ENCODE results near the gene RBMS3. TPM values are rescaled to one million over a fixed set of nuclear protein-coding genes. Genes with fewer than 3 reads are reported as not detected.

RBMS3 gene
- total RNA-seq, 1 experiment from 2014 or later = 74.2 TPM

DNA sequence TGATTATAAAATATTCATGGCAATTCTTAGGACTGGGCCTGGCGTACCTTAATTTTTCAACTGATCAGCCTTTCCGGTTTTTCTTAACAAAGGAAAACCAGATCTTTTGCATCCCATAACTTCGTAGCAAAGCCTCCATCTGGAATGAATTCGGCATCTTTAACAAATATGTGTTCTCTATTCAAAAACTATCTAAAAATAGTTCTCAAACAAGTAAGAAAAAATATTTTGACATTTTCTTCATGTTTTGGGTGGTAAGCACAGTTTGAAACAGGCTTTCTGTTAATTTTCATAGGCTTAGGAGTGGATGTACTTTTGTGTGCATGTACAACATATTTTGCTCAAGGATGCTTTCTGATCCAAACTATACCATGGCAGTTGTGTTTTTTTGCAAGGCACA lies 55.1 kb downstream of the RBMS3 start:
- intact Hi-C loops (cut with micrococcal nuclease) = loop anchor here (2.0 to 5.0 kb wide), 2 partner anchors 45 to 54 kb away; partner anchors contain the start of gene RBMS3

DNA sequence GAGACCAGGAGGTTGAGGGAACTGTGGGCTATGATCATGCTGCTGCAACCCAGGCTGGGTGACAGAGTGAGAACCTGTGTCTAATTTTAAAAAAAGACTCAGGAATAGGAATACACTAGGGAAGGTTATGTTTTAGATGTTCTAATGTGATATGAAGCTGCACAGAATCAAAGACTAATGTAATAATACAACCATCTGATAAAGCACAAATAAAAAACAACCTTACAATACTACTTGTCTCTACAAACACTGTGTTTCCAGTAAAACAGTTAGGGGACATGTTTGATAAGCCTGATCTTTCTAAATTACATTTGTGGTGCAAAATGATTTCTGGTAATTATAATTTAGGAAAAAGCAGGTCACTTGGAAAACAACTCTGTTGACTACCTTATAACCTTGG lies 56.7 kb downstream of the RBMS3 start:
- Mint-ChIP-seq H3K27ac (ENCODE audit: low read depth, unreplicated experiment) (no peak overlapping the region), H3K4me1 (ENCODE audit: insufficient read depth, unreplicated experiment) (peaks cover 12% of the 10 kb centered on the region), H3K27me3 (ENCODE audit: insufficient read depth, unreplicated experiment) (no peaks in the 10 kb centered on the region), H3K36me3 (ENCODE audit: insufficient read depth, unreplicated experiment) (no peaks in the 10 kb centered on the region), H3K4me3 (ENCODE audit: unreplicated experiment) (no peak overlapping the region), H3K9me3 (ENCODE audit: unreplicated experiment) (no peaks in the 10 kb centered on the region)
- ChIA-PET POLR2A (interaction anchor here (0.9 to 1.8 kb wide), 5 partner anchors 7 to 419 kb away, joined by 3 to 7 read pairs (median 4); no protein-coding TSS in a partner anchor), CTCF (interaction anchor here (0.7 to 1.2 kb wide), 2 partner anchors 423 to 866 kb away, joined by 3 to 4 read pairs; no protein-coding TSS in a partner anchor)
- TF ChIP-seq, protein P1, sequence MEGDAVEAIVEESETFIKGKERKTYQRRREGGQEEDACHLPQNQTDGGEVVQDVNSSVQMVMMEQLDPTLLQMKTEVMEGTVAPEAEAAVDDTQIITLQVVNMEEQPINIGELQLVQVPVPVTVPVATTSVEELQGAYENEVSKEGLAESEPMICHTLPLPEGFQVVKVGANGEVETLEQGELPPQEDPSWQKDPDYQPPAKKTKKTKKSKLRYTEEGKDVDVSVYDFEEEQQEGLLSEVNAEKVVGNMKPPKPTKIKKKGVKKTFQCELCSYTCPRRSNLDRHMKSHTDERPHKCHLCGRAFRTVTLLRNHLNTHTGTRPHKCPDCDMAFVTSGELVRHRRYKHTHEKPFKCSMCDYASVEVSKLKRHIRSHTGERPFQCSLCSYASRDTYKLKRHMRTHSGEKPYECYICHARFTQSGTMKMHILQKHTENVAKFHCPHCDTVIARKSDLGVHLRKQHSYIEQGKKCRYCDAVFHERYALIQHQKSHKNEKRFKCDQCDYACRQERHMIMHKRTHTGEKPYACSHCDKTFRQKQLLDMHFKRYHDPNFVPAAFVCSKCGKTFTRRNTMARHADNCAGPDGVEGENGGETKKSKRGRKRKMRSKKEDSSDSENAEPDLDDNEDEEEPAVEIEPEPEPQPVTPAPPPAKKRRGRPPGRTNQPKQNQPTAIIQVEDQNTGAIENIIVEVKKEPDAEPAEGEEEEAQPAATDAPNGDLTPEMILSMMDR (IDR thresholded peaks at IDR 0.05; ENCODE audit: unreplicated experiment) = no peak
- DNase-seq (ENCODE audit: unreplicated experiment) = no peak
- no TSS peak for BruUV-seq (replicated peaks)
- intact Hi-C loops (cut with micrococcal nuclease) = loop anchor here (5.0 kb wide), 1 partner anchor 55 kb away; the partner anchor contains the start of gene RBMS3

More for the DNA sequence above, 55.1 kb downstream of the RBMS3 start:
- peak overlapping the region; percentile 74 for H3K4me3 Mint-ChIP-seq (ENCODE audit: unreplicated experiment)
- H3K36me3 Mint-ChIP-seq (ENCODE audit: insufficient read depth, unreplicated experiment) = no peaks in the 10 kb centered on the region
- no peak for DNase-seq (ENCODE audit: unreplicated experiment)
- TSS peak; percentile 58 for BruUV-seq (replicated peaks)
- CTCF ChIA-PET = interaction anchor here (0.9 kb wide), 2 partner anchors 55 to 220 kb away, joined by 4 to 5 read pairs; partner anchors contain the start of gene RBMS3
- H3K27me3 Mint-ChIP-seq (ENCODE audit: insufficient read depth, unreplicated experiment) = no peaks in the 10 kb centered on the region
- POLR2A ChIA-PET = interaction anchor here (0.8 to 9.1 kb wide), 15 partner anchors 12 to 428 kb away, joined by 3 to 184 read pairs (median 5); partner anchors contain the start of gene RBMS3
- no peaks in the 10 kb centered on the region for H3K9me3 Mint-ChIP-seq (ENCODE audit: unreplicated experiment)
- peaks cover 27% of the 10 kb centered on the region for H3K4me1 Mint-ChIP-seq (ENCODE audit: insufficient read depth, unreplicated experiment)
- H3K27ac Mint-ChIP-seq (ENCODE audit: low read depth, unreplicated experiment) = peak overlapping the region; percentile 98
- TF ChIP-seq, protein P1 (IDR thresholded peaks at IDR 0.05; ENCODE audit: unreplicated experiment) = no peak

DNA sequence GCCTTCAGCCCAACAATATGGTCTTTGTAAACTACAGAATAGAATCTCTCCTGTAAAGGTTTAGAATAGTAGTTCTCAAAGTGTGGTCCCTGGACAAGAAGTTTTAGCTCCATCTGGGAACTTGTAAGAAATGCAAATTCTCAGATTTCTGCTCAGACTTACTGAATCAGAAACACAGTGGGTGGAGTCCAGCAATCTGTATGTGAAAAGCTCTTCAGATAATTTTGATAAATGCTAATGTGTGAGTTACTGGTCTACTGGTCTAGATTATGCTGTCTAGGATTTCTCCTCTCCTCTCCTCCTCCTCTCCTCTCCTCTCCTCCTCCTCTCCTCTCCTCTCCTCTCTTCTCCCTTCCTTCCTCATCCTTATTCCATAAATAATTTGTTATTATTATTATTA lies 57.5 kb downstream of the RBMS3 start:
- H3K9me3 Mint-ChIP-seq (ENCODE audit: unreplicated experiment) = no peaks in the 10 kb centered on the region
- H3K36me3 Mint-ChIP-seq (ENCODE audit: insufficient read depth, unreplicated experiment) = no peaks in the 10 kb centered on the region
- TF ChIP-seq, protein P1 (IDR thresholded peaks at IDR 0.05; ENCODE audit: unreplicated experiment) = no peak
- H3K4me1 Mint-ChIP-seq (ENCODE audit: insufficient read depth, unreplicated experiment) = peaks cover 12% of the 10 kb centered on the region
- DNase-seq (ENCODE audit: unreplicated experiment) = no peak
- ChIA-PET CTCF (interaction anchor here (0.6 kb wide), 2 partner anchors 58 to 116 kb away, joined by 3 to 5 read pairs; no protein-coding TSS in a partner anchor), POLR2A (interaction anchor here (0.5 to 1.6 kb wide), 5 partner anchors 8 to 1744 kb away, joined by 3 to 4 read pairs (median 3); no protein-coding TSS in a partner anchor)
- intact Hi-C loops (cut with micrococcal nuclease) = loop anchor here (5.0 kb wide), 1 partner anchor 56 kb away; the partner anchor contains the start of gene RBMS3
- H3K4me3 Mint-ChIP-seq (ENCODE audit: unreplicated experiment) = no peak overlapping the region
- no TSS peak for BruUV-seq (replicated peaks)
- no peak overlapping the region for H3K27ac Mint-ChIP-seq (ENCODE audit: low read depth, unreplicated experiment)
- H3K27me3 Mint-ChIP-seq (ENCODE audit: insufficient read depth, unreplicated experiment) = no peaks in the 10 kb centered on the region

DNA sequence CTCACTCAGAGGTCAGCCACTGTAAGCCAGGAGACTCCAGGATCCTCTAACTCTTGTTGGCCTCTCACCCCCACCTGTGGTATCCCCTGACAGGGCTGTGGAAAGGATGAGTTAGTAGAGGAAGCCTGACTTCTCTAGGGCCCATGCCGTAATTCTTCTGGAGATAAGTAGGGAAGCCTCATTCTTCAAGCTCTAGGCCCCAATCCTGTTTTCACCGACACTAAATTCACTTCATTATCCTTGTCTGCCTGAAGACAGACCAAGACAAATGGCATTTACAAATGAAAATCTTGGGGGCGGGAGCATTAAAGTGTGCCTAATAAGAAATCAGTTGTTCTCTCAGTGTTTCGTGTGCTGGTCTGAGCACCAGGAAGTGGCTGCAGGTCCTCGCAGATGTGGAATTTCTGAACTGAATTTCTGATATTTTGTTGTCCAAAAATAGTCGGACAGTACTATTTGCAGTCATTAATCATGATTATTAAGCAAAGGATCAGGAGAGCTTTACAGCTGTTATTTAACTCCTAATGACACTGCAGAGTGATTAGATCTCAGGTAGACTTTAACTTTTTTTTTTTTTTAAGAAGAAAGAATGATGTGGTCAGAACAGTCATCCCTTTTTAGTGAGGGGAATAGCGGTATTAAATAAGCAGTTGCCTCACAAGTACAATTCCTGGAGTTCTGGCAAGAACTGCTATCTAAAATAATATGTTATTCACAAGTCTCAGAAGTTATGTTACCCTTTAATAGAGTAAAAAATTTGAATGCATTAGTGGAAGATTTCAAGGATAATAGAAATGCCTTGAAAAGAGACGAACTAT lies 58.4 kb downstream of the RBMS3 start:
- no peak for DNase-seq (ENCODE audit: unreplicated experiment)
- intact Hi-C loops (cut with micrococcal nuclease) = loop anchor here (5.0 kb wide), 1 partner anchor 57 kb away; the partner anchor contains the start of gene RBMS3
- TF ChIP-seq, protein P1 (IDR thresholded peaks at IDR 0.05; ENCODE audit: unreplicated experiment) = no peak
- Mint-ChIP-seq H3K27ac (ENCODE audit: low read depth, unreplicated experiment) (no peak overlapping the region), H3K36me3 (ENCODE audit: insufficient read depth, unreplicated experiment) (no peaks in the 10 kb centered on the region), H3K4me3 (ENCODE audit: unreplicated experiment) (no peak overlapping the region), H3K27me3 (ENCODE audit: insufficient read depth, unreplicated experiment) (no peaks in the 10 kb centered on the region), H3K4me1 (ENCODE audit: insufficient read depth, unreplicated experiment) (peaks cover 12% of the 10 kb centered on the region), H3K9me3 (ENCODE audit: unreplicated experiment) (no peaks in the 10 kb centered on the region)
- no TSS peak for BruUV-seq (replicated peaks)
- CTCF ChIA-PET = no interaction called here
- POLR2A ChIA-PET = interaction anchor here (0.6 to 1.6 kb wide), 2 partner anchors 85 to 159 kb away, joined by 3 to 5 read pairs; no protein-coding TSS in a partner anchor

Measured in MCF 10A (cell line).